Caco-2 (cell line): ENCODE measurements around the gene CTNND2. TPM values are rescaled to one million over a fixed set of nuclear protein-coding genes. Genes with fewer than 3 reads are reported as not detected.

Experiments
- BruUV-seq: library from RNA; stranded (reverse); fragments of 400-500 nt; replicated peaks from 2 replicates; lab custom pipeline; 2021; lab: Mats Ljungman, UMichigan
- CTCF ChIA-PET: fragments of 300-600 bp; sonication (Branson Sonifier 250); formaldehyde crosslinking; loops from one replicate; lab custom pipeline; 2022; ENCODE audit warnings: antibody characterized with exemption; lab: Charles Lee
- POLR2A ChIA-PET: fragments of 300-600 bp; sonication (Branson Sonifier 250); formaldehyde crosslinking; loops from one replicate; lab custom pipeline; 2022; ENCODE audit warnings: antibody characterized with exemption; lab: Charles Lee
- DNase-seq, 2 experiments: peaks; one replicate each; pipeline versions ENCODE4 v3.0.0 to v3.0.0-alpha.2; 2020 to 2022
- H3K27me3 ChIP-seq: replicated peaks from 2 replicates; pipeline ENCODE4 v1.6.0; 2011; ENCODE audit warnings: low read length; ENCODE audit not compliant: control insufficient read depth, insufficient read depth
- H3K36me3 ChIP-seq: 2 replicates; pipeline ENCODE4 v1.5.1; 2011; ENCODE audit warnings: low read length; ENCODE audit not compliant: control insufficient read depth, insufficient read depth
- H3K4me1 ChIP-seq: fragments of 250-450 bp; sonication (Bioruptor Pico); 2 replicates; pipeline ENCODE4 v1.5.1; 2020; ENCODE audit warnings: mild to moderate bottlenecking
- H3K4me3 ChIP-seq: 2 replicates; pipeline ENCODE4 v1.5.1; 2011; ENCODE audit warnings: low read depth, mild to moderate bottlenecking, control low read depth, low read length
- H3K9me3 ChIP-seq: fragments of 250-450 bp; sonication (Bioruptor Pico); 2 replicates; pipeline ENCODE4 v1.5.1; 2020; ENCODE audit warnings: mild to moderate bottlenecking, moderate library complexity
- H3K27ac Mint-ChIP-seq: one replicate; pipeline ENCODE4 v1.8.0; 2022; ENCODE audit warnings: mixed read lengths; ENCODE audit not compliant: unreplicated experiment
- H3K27me3 Mint-ChIP-seq: one replicate; pipeline ENCODE4 v1.8.0; 2022; ENCODE audit warnings: mixed read lengths; ENCODE audit not compliant: insufficient read depth, unreplicated experiment
- H3K36me3 Mint-ChIP-seq: one replicate; pipeline ENCODE4 v1.8.0; 2022; ENCODE audit warnings: mild to moderate bottlenecking, mixed read lengths; ENCODE audit not compliant: insufficient read depth, unreplicated experiment
- H3K4me1 Mint-ChIP-seq: one replicate; pipeline ENCODE4 v1.8.0; 2022; ENCODE audit warnings: low read depth, mixed read lengths; ENCODE audit not compliant: unreplicated experiment
- H3K4me3 Mint-ChIP-seq: one replicate; pipeline ENCODE4 v1.8.0; 2022; ENCODE audit warnings: mild to moderate bottlenecking, moderate library complexity, mixed read lengths; ENCODE audit not compliant: unreplicated experiment
- H3K9me3 Mint-ChIP-seq: one replicate; pipeline ENCODE4 v1.8.0; 2022; ENCODE audit warnings: mixed read lengths; ENCODE audit not compliant: unreplicated experiment
- CTCF ChIP-seq, 2 experiments: fragments of 200-600 bp in 1 of 2; IDR thresholded peaks; 1 replicate in 1 of 2; 2 replicates in 1 of 2; pipeline versions ENCODE4 v1.5.1 to v1.8.0; 2011 to 2022; ENCODE audit warnings: antibody characterized with exemption in 1 of 2, control low read depth in 1 of 2, inconsistent platforms in 1 of 2, low read depth in 1 of 2, low read length in 1 of 2, mild to moderate bottlenecking in 1 of 2, moderate library complexity in 1 of 2; ENCODE audit not compliant: insufficient read depth in 1 of 2, severe bottlenecking in 1 of 2, unreplicated experiment in 1 of 2
- intact Hi-C: fragments of 100-400 bp; cut with micrococcal nuclease; formaldehyde crosslinking; loops from one replicate; pipeline ENCODE4 v1.10.0; 2022; ENCODE audit not compliant: unreplicated experiment
- total RNA-seq: library from RNA; stranded (reverse); gene quantifications from 2 replicates; pipeline ENCODE4 v1.2.3, GENCODE V29; 2022

Gene CTNND2
- total RNA-seq, 1 experiment from 2014 or later, result 0.32 TPM

DNA sequence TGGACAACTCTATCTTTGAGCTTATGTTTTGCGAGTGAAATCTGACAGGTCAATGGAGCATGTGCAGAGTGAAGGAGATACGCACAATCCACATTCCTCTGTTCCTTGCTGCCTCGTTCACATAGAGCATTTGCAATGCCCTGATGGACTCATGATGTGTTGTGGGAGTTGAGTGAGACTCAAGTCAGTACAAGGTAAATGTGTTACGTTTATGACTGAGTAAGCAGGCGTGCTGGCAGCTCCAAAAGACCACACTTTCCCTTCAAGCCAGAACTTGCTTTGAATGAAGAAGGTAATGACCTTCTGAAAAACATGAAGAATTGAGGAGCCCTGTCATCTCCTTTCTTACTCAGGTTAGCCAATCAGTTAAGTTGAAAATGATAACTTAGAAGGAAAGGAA lies 477.8 kb downstream of the CTNND2 start:
- POLR2A ChIA-PET, result no interaction called here
- H3K36me3 Mint-ChIP-seq, result no peaks in the 10 kb centered on the region
- H3K4me1 Mint-ChIP-seq, result no peaks in the 10 kb centered on the region
- no peaks in the 10 kb centered on the region for H3K9me3 ChIP-seq
- CTCF ChIA-PET, result no interaction called here
- H3K27me3 ChIP-seq, result no peaks in the 10 kb centered on the region
- no peaks in the 10 kb centered on the region for H3K9me3 Mint-ChIP-seq
- no peak for TF ChIP-seq CTCF (IDR thresholded peaks at IDR 0.05; ENCODE audit: insufficient read depth in 1 of 2, low read depth in 1 of 2, low read length in 1 of 2, severe bottlenecking in 1 of 2, unreplicated experiment in 1 of 2)
- no peak overlapping the region for H3K4me3 Mint-ChIP-seq
- no peaks in the 10 kb centered on the region for H3K27me3 Mint-ChIP-seq
- no peak overlapping the region for H3K4me3 ChIP-seq
- H3K27ac Mint-ChIP-seq, result no peak overlapping the region
- no TSS peak for BruUV-seq
- H3K36me3 ChIP-seq, result no peaks in the 10 kb centered on the region
- no peak for DNase-seq
- no peaks in the 10 kb centered on the region for H3K4me1 ChIP-seq
- intact Hi-C loops, result no loop called here

- Mint-ChIP-seq H3K27me3 (no peaks in the 10 kb centered on the region), H3K4me3 (no peak overlapping the region), H3K27ac (no peak overlapping the region), H3K4me1 (no peaks in the 10 kb centered on the region), H3K9me3 (peaks cover 6% of the 10 kb centered on the region), H3K36me3 (no peaks in the 10 kb centered on the region)
- intact Hi-C loops, result no loop called here
- Histone ChIP-seq H3K9me3 (no peaks in the 10 kb centered on the region; the same call in 1 of the 2 replicates), H3K4me3 (no peak overlapping the region), H3K27me3 (no peaks in the 10 kb centered on the region), H3K36me3 (no peaks in the 10 kb centered on the region), H3K4me1 (no peaks in the 10 kb centered on the region)
- no TSS peak for BruUV-seq
- TF ChIP-seq CTCF (IDR thresholded peaks at IDR 0.05; ENCODE audit: insufficient read depth in 1 of 2, low read depth in 1 of 2, low read length in 1 of 2, severe bottlenecking in 1 of 2, unreplicated experiment in 1 of 2), result no peak
- ChIA-PET POLR2A (no interaction called here), CTCF (no interaction called here)
- DNase-seq, result no peak
Observed at GRCh38 chr5:11422342-11422741, 481.9 kb downstream of the CTNND2 start.

DNA sequence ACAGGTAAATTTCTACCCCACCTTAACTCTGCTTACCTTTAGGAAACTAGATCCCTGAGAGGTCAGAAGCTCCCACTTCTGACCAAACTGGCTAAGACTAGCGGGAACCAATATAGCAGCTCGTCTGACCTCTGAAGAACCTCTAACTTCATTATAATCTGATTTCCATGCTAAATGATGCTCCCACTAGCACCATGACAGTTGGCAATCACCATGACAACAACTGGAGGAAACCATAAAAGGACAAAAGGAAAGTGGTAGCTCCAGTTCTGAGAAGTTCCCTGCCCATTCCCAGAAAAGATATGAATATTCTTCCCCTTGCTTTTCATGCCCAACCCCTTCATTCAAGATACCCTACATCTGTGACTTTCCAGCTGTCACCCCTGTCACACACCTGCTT lies 483.3 kb downstream of the CTNND2 start:
- no peak for TF ChIP-seq CTCF (IDR thresholded peaks at IDR 0.05; ENCODE audit: insufficient read depth in 1 of 2, low read depth in 1 of 2, low read length in 1 of 2, severe bottlenecking in 1 of 2, unreplicated experiment in 1 of 2)
- peaks cover 10% of the 10 kb centered on the region for H3K9me3 Mint-ChIP-seq
- POLR2A ChIA-PET, result no interaction called here
- H3K27ac Mint-ChIP-seq, result no peak overlapping the region
- intact Hi-C loops, result no loop called here
- no TSS peak for BruUV-seq
- no peaks in the 10 kb centered on the region for H3K4me1 ChIP-seq
- CTCF ChIA-PET, result no interaction called here
- H3K4me3 Mint-ChIP-seq, result no peak overlapping the region
- H3K36me3 Mint-ChIP-seq, result no peaks in the 10 kb centered on the region
- no peak overlapping the region for H3K4me3 ChIP-seq
- no peaks in the 10 kb centered on the region for H3K4me1 Mint-ChIP-seq
- H3K9me3 ChIP-seq, result no peaks in the 10 kb centered on the region; the same call in 1 of the 2 replicates
- no peaks in the 10 kb centered on the region for H3K36me3 ChIP-seq
- no peaks in the 10 kb centered on the region for H3K27me3 ChIP-seq
- no peak for DNase-seq
- no peaks in the 10 kb centered on the region for H3K27me3 Mint-ChIP-seq
